ENCODE results near the gene POMGNT1.

Gene POMGNT1

GRCh38 chr1:46206399-46206798 is 8.2 kb upstream of the POMGNT1 start:
- DNase-seq, result no peak

DNA sequence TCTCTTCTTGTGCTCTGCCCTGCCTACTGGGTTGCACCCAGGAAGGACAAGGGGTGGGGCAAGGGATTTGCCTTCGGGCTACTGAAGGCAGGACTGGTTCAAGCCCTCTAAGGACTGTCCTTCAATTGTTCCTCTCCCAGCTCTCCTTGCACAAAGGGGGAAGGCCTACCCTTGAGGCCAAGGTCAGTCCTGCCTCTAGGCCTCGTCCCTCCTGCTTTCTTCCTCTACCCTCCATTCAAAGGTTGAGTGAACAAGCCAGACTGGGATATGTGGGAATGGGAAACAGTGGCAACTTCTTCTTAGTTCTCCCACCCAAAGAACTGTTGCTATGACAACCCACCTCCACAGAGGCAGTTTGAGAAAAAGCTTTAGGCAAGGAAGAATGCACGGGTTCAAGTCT is 7.6 kb upstream of the POMGNT1 start:
- DNase-seq, result no peak

DNA sequence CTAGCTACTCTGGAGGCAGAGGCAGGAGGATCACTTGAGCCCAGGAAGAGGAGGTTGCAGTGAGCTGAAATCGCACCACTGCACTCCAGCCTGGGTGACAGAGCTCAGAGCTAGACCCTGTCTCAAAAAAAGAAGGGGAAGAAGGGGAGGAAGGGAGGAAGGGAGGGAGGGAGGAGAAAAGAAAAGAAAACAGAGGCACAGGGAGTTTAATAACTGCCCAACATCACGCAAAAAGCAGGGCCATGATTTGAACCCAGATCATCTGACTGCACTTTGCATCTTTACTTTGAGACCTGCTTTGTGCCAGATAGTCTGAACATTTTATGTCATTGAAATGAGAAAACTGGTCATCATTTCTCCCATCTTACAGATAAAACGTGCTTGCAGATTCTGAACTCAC is 6.9 kb upstream of the POMGNT1 start:
- DNase-seq, result no peak

DNA sequence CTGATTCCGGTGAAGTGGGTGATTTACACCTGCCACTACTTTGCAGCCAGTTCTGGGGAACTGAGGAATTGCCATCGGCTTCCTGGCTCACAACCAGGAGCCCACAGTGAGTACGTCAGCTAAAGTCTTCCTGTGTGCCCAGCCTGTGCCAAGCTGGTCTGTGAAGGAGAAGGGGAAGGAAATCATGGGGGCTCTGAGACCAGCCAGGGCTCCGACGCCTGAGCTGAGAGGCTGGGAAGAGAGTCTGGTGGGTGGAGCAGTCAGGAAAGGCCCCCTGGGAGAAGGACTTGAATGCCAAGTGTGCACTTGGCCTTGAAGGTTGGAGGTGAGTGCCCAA is 6.1 kb upstream of the POMGNT1 start:
- no peak for DNase-seq

DNA sequence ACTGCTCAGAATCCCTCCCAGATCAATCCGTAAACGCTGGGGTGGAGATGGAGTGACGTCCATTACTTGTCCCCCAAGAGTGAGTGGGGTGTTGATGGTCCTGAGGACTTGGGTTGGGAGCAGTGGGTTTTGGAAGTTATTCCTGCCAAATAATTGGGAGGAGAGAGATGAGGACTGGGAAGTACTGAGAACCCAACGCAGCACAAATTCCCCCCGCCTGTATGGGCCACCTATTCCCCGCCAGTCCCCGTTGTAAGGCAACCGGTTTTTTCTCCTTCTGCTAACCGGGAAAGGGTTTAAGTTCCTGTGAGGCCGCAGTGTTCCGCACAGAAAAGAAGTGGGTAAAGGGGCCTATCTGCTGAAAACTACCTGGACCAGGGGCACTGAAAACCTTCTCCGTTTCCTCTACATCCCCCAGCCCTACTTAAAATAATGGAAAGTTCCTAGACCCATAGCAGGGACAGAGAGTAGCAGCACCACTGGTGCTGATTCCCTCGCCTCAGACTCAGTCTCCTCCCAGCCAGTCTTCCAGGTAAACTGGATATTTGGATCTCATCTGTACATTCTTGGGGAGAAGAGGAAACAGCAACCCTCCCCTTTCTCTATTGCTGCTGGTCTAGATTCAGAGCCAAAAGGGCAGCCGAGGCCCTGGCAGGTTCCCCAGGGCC is 5.6 kb upstream of the POMGNT1 start:
- no peak for DNase-seq

- DNase-seq, result no peak
These were observed 1.1 kb upstream of the POMGNT1 start for GRCh38 chr1:46199233-46199749.

- no peak for DNase-seq
These were observed 672 bp downstream of the POMGNT1 start for GRCh38 chr1:46197560-46197963.

DNA sequence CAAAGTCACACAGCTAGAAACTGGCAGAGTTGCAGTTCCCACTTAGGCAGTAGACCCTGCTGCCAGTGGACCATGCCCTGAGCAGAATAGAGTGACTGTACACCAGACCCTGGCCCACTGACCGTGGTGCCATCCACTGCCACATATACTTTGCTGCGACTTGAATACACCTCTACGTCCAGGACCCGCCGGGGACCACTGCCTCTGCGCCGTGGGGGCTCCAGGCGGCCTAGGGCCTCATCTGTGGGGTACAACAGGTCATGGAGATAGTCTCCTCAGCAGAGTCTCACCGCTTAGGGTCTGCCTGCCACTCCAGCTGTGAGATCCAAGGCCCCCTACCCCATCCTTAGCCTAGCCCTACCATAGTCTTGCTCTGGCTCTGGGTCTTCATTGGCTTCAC is 1.6 kb downstream of the POMGNT1 start:
- DNase-seq, result no peak

- no peak for DNase-seq
These were observed 3.5 kb downstream of the POMGNT1 start for GRCh38 chr1:46194641-46195193.

DNA sequence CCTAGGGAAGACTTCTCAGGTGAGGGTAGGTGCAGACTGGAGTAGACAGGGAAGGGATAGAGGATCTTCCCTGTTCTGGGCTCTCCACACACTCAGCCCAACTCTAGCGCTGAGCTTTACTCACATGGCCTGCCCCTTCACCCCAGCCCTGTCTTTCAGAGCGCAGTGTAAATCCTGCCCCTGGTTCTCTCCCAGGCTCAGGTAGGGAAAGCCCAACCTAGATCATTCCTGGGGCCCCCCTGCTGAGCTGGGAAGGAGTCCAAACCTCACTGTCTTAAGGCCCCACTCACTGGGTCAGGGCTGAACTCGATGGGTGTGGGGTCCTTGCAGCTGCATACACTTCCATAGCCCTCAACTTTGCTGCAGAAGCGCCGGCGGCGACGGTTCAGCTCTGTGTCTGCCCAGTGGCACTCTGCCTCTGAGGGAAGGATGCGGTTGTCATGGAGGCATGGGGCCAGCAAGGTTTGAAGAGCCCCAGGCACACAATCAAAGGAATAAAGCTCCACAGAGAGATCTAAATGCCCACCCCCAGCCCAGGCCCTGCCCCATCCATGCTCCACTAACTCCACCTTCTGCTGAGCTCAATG is 4.2 kb downstream of the POMGNT1 start:
- no peak for DNase-seq

- no peak for DNase-seq
These were observed 4.9 kb downstream of the POMGNT1 start for GRCh38 chr1:46193285-46193684.

GRCh38 chr1:46192171-46192570 is 6.1 kb downstream of the POMGNT1 start:
- no peak for DNase-seq

DNA sequence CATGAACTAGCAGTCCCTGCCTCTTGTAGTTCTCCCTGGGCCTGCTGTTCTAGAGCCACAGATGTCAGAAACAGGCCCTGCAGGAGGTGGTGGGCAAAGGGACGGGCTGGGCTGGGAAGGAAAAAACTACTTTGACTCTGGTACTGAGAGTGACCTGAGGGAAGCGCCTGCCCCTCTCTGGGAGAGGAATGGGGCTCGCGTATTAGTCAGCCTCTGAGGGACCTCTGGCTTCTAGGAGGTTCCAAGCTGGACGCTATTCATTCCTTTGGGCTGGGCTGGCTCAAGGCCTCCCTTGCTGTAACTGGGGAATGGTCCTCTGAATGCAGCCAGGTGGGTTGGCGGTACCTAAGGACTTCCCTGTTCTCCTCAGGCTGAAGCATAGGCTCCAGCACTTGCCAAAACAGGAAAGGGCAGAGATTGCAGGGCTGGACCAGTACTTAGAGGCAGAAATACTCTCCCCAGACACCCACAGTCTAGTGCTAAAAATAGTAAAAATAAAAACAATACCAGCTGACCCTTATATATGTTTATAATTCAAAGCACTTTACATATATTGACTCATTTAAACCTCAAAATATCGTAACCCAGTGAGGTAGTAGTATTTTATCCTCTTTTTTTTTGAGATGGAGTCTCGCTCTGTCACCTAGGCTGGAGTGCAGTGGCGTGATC is 7.1 kb downstream of the POMGNT1 start:
- no peak for DNase-seq

- no peak for DNase-seq
These were observed 7.7 kb downstream of the POMGNT1 start for GRCh38 chr1:46190539-46190938.

GRCh38 chr1:46188295-46189030 is 9.8 kb downstream of the POMGNT1 start:
- peak; percentile 37 for DNase-seq

DNA sequence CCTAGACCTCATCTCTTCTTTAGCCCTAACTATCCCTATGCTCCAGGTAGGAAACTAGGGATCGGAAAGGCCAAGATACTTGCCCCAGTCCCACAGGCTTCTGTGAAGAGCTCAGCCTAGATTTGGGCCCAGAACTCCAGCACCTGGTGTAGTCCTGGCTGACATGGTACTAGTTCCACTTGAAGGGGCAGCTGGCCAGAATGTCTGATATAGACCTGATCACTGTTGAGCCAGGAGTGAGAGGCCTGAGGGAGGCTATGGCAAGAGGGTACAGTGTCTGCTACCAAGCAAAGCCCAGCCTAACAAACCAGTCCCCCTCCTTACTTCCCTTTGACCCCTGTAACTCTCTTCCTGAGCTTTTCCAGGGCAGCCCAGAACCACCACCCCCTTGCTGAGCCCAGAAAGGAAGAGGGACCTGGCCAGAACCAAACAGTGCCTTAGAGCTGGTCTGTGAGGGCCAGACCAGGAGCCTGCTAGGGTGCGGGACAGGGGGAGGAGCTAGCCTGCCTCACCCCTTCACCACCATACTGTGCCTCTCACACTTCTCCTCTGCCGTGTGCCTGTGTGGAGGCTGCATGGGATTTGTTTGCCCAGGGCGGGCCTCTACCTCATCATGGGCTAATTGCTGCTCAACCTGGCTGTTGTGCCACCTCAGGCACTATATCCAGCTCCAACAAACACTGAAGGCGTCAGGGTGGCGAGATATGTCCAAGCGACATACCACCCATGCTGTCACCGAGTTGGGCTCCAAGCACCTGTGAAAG is 10.9 kb downstream of the POMGNT1 start:
- DNase-seq, result peak; percentile 91

GRCh38 chr1:46186076-46186475 is 12.2 kb downstream of the POMGNT1 start:
- DNase-seq, result no peak

DNA sequence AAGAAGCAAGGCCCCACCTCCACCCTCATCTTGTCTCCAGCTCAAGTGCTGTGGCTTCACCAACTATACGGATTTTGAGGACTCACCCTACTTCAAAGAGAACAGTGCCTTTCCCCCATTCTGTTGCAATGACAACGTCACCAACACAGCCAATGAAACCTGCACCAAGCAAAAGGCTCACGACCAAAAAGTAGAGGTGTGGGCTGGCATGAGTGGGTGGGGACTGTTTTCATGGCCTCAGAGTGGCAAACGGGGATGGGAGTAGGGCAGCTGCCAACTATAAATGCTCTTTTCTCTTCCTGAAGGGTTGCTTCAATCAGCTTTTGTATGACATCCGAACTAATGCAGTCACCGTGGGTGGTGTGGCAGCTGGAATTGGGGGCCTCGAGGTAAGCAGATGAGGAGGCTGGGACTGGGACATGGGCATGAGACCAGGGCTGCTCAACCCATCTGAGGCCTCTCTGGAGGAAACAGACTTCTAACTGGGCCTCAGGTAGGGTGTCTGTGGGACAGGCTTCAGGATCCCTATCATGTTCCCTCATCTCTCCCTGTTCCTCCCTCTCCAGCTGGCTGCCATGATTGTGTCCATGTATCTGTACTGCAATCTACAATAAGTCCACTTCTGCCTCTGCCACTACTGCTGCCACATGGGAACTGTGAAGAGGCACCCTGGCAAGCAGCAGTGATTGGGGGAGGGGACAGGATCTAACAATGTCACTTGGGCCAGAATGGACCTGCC is 13.1 kb downstream of the POMGNT1 start:
- no peak for DNase-seq

GRCh38 chr1:46183926-46184557 is 14.2 kb downstream of the POMGNT1 start:
- no peak for DNase-seq

- peak; percentile 88 for DNase-seq
These were observed 15.0 kb downstream of the POMGNT1 start for GRCh38 chr1:46183079-46183847.
